SU-DHL-6 (cell line): ENCODE data around the gene CAMSAP3.

Experiments
- CTCF ChIP-seq: fragments of 200-600 bp; sonication (generic); IDR thresholded peaks from one replicate; pipeline ENCODE4 v1.5.1; 2017; ENCODE audit warnings: antibody characterized with exemption, mild to moderate bottlenecking, low read length, moderate library complexity; ENCODE audit not compliant: insufficient read depth, poor library complexity, severe bottlenecking
- EZH2phosphoT487 ChIP-seq: fragments of 200-600 bp; sonication (generic), shearing (Covaris generic); conservative IDR thresholded peaks from 2 replicates; pipeline ENCODE4 v1.6.1; 2018; ENCODE audit warnings: mild to moderate bottlenecking, antibody characterized with exemption, low read length, moderate library complexity, mixed read lengths

- TF ChIP-seq CTCF (no peak), EZH2phosphoT487 (no peak)
These were observed 40.4 kb upstream of the CAMSAP3 start for GRCh38 chr19:7554990-7555864.
